WTC11 (cell line): ENCODE results near the gene OR10AG1. TPM values are rescaled to one million over a fixed set of nuclear protein-coding genes. Genes with fewer than 3 reads are reported as not detected.

ENCODE experiments used
- ATAC-seq: fragments of 200-7000 bp; cut with Tn5 transposase; 2 replicates; pipeline ENCODE4 v1.10.0; 2021; ENCODE audit warnings: mild to moderate bottlenecking, moderate library complexity
- CTCF ChIA-PET: fragments of 300-600 bp; sonication (Branson Sonifier 250); formaldehyde crosslinking; loops from one replicate; lab custom pipeline; 2021; ENCODE audit warnings: antibody characterized with exemption; lab: Charles Lee
- POLR2A ChIA-PET: fragments of 350-600 bp; sonication (Branson Sonifier 250); formaldehyde crosslinking; loops from one replicate; lab custom pipeline; 2021; ENCODE audit warnings: antibody characterized with exemption; lab: Charles Lee
- DNase-seq: peaks from one replicate; pipeline ENCODE4 v3.0.0; 2021; ENCODE audit warnings: low spot score
- H3K27ac Mint-ChIP-seq: 2 replicates; pipeline ENCODE4 v1.8.0; 2021; ENCODE audit warnings: mixed read lengths
- H3K27me3 Mint-ChIP-seq: 2 replicates; pipeline ENCODE4 v1.8.0; 2021; ENCODE audit warnings: low read depth, mild to moderate bottlenecking, moderate library complexity, mixed read lengths
- H3K36me3 Mint-ChIP-seq: 2 replicates; pipeline ENCODE4 v1.8.0; 2021; ENCODE audit warnings: mixed read lengths
- H3K4me1 Mint-ChIP-seq: 2 replicates; pipeline ENCODE4 v1.8.0; 2022; ENCODE audit warnings: mixed read lengths
- H3K4me3 Mint-ChIP-seq: 2 replicates; pipeline ENCODE4 v1.8.0; 2021; ENCODE audit warnings: mild to moderate bottlenecking, moderate library complexity, mixed read lengths
- H3K9me3 Mint-ChIP-seq: 2 replicates; pipeline ENCODE4 v1.8.0; 2021; ENCODE audit warnings: mixed read lengths
- CREM ChIP-seq: sonication (generic); formaldehyde crosslinking; IDR thresholded peaks from 2 replicates; pipeline ENCODE4 v1.8.1; 2022; ENCODE audit warnings: mild to moderate bottlenecking, missing genetic modification reagents, moderate library complexity
- FOXK1 ChIP-seq: sonication (generic); formaldehyde crosslinking; IDR thresholded peaks from 2 replicates; pipeline ENCODE4 v1.8.0; 2022; ENCODE audit warnings: mild to moderate bottlenecking, moderate library complexity, missing genetic modification reagents
- FOXP1 ChIP-seq: sonication (generic); formaldehyde crosslinking; IDR thresholded peaks from 2 replicates; pipeline ENCODE4 v1.8.0; 2022; ENCODE audit warnings: missing genetic modification reagents, mild to moderate bottlenecking, moderate library complexity, borderline replicate concordance
- GTF2I ChIP-seq: fragments of 250-450 bp; sonication (Bioruptor Pico); conservative IDR thresholded peaks from 2 replicates; pipeline ENCODE4 v1.4.0; 2021; ENCODE audit warnings: mild to moderate bottlenecking
- HMGA2 ChIP-seq: fragments of 250-450 bp; sonication (Bioruptor Pico); IDR thresholded peaks from 2 replicates; pipeline ENCODE4 v1.4.0; 2021; ENCODE audit warnings: mild to moderate bottlenecking, moderate library complexity
- IRF2 ChIP-seq: sonication (generic); formaldehyde crosslinking; IDR thresholded peaks from 2 replicates; pipeline ENCODE4 v1.8.0; 2022; ENCODE audit warnings: low read depth, missing genetic modification reagents, borderline replicate concordance
- JAZF1 ChIP-seq: fragments of 250-450 bp; sonication (Bioruptor Pico); IDR thresholded peaks from 2 replicates; pipeline ENCODE4 v1.9.0; 2021; ENCODE audit warnings: moderate library complexity, mild to moderate bottlenecking, inconsistent platforms
- JUN ChIP-seq: sonication (generic); formaldehyde crosslinking; IDR thresholded peaks from 2 replicates; pipeline ENCODE4 v1.8.0; 2023; ENCODE audit warnings: mild to moderate bottlenecking, missing genetic modification reagents
- NFE2L1 ChIP-seq: sonication (generic); formaldehyde crosslinking; IDR thresholded peaks from 2 replicates; pipeline ENCODE4 v1.8.1; 2023; ENCODE audit warnings: missing genetic modification reagents
- SMAD4 ChIP-seq: sonication (generic); formaldehyde crosslinking; IDR thresholded peaks from 2 replicates; pipeline ENCODE4 v1.8.0; 2022; ENCODE audit warnings: mild to moderate bottlenecking, missing genetic modification reagents
- TCF7 ChIP-seq: sonication (generic); formaldehyde crosslinking; IDR thresholded peaks from 2 replicates; pipeline ENCODE4 v1.8.0; 2022; ENCODE audit warnings: mild to moderate bottlenecking, low read depth, missing genetic modification reagents, moderate library complexity
- TEAD4 ChIP-seq: sonication (generic); formaldehyde crosslinking; IDR thresholded peaks from 2 replicates; pipeline ENCODE4 v1.8.0; 2022; ENCODE audit warnings: mild to moderate bottlenecking, missing genetic modification reagents
- ZNF121 ChIP-seq: sonication (generic); formaldehyde crosslinking; IDR thresholded peaks from 2 replicates; pipeline ENCODE4 v1.8.0; 2023; ENCODE audit warnings: missing genetic modification reagents
- ZNF138 ChIP-seq: sonication (generic); formaldehyde crosslinking; conservative IDR thresholded peaks from 2 replicates; pipeline ENCODE4 v1.8.1; 2022; ENCODE audit warnings: mild to moderate bottlenecking, moderate library complexity, missing genetic modification reagents
- ZNF219 ChIP-seq: sonication (generic); formaldehyde crosslinking; IDR thresholded peaks from 2 replicates; pipeline ENCODE4 v1.8.0; 2023; ENCODE audit warnings: missing genetic modification reagents, mild to moderate bottlenecking, borderline replicate concordance
- ZNF317 ChIP-seq: sonication (generic); formaldehyde crosslinking; IDR thresholded peaks from 2 replicates; pipeline ENCODE4 v1.8.1; 2023; ENCODE audit warnings: low read depth, mild to moderate bottlenecking, moderate library complexity, missing genetic modification reagents, borderline replicate concordance
- total RNA-seq: library from RNA; stranded (reverse); gene quantifications from 3 replicates; pipeline ENCODE4 v1.2.3, GENCODE V29; 2021
- TF ChIP-seq, protein P1 (sequence below): sonication (generic); formaldehyde crosslinking; IDR thresholded peaks from 2 replicates; pipeline ENCODE4 v1.8.0; 2023; ENCODE audit warnings: missing genetic modification reagents
- TF ChIP-seq, protein P2 (sequence below): fragments of 250-450 bp; sonication (Bioruptor Pico); conservative IDR thresholded peaks from 2 replicates; pipeline ENCODE4 v1.9.0; 2021; ENCODE audit warnings: mild to moderate bottlenecking
- TF ChIP-seq, protein P3 (sequence below): sonication (generic); formaldehyde crosslinking; conservative IDR thresholded peaks from 2 replicates; pipeline ENCODE4 v1.8.1; 2023; ENCODE audit warnings: mild to moderate bottlenecking, low read depth, missing genetic modification reagents, moderate library complexity
- TF ChIP-seq, protein P4 (sequence below): sonication (generic); formaldehyde crosslinking; IDR thresholded peaks from 2 replicates; pipeline ENCODE4 v1.8.0; 2022; ENCODE audit warnings: missing genetic modification reagents
- TF ChIP-seq, protein P5 (sequence below): sonication (generic); formaldehyde crosslinking; IDR thresholded peaks from 2 replicates; pipeline ENCODE4 v1.8.0; 2022; ENCODE audit warnings: mild to moderate bottlenecking, missing genetic modification reagents

Gene OR10AG1
- total RNA-seq, 1 experiment from 2014 or later, result not detected

DNA sequence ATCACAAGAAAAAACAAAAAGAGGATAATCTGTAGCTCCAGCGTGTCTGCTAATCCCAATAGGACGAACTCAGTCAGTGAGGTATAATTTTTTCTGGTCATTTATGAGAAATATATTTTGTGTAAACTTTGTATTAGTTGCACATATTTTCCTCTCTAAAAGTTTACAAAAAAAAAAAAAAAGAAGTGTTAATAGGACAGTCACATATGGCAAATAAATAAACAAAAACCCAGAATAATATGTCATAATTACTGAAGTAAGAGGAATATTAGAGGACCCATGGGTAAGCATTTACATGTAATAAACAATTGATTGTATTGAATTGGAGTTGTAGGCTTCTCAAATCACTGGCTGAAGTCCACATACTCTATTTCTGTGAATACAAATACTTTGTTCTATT lies 24.8 kb upstream of the OR10AG1 start, which contains the start of gene OR5F1:
TSS of gene OR5F1 (minus strand) at position 101 of the 400 bp plus-strand sequence. CDS start at position 101, 0 bp downstream.
- Mint-ChIP-seq H3K4me3 (no peak within 1 kb of the TSS), H3K4me1 (peaks cover 34% of the 10 kb centered on the region), H3K36me3 (peaks cover 29% of the 10 kb centered on the region), H3K27me3 (no peaks in the 10 kb centered on the region)
- POLR2A ChIA-PET, result no interaction called here
- no peak for ATAC-seq
- TF ChIP-seq, protein P1, sequence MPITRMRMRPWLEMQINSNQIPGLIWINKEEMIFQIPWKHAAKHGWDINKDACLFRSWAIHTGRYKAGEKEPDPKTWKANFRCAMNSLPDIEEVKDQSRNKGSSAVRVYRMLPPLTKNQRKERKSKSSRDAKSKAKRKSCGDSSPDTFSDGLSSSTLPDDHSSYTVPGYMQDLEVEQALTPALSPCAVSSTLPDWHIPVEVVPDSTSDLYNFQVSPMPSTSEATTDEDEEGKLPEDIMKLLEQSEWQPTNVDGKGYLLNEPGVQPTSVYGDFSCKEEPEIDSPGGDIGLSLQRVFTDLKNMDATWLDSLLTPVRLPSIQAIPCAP (CRISPR knock-in tag), result no peak
- TF ChIP-seq JUN (CRISPR knock-in tag) (no peak), CREM (CRISPR knock-in tag) (no peak), FOXP1 (no peak), ZNF121 (no peak), IRF2 (CRISPR knock-in tag) (no peak), TEAD4 (CRISPR knock-in tag) (no peak), GTF2I (CRISPR knock-in tag) (no peak), SMAD4 (CRISPR knock-in tag) (no peak), JAZF1 (no peak), NFE2L1 (no peak)
- TF ChIP-seq, all 79 proteins: peak for 0
- H3K9me3 Mint-ChIP-seq, result peaks cover 33% of the 10 kb centered on the region
- no peak within 1 kb of the TSS for H3K27ac Mint-ChIP-seq
- no peak for DNase-seq
- CTCF ChIA-PET, result no interaction called here

DNA sequence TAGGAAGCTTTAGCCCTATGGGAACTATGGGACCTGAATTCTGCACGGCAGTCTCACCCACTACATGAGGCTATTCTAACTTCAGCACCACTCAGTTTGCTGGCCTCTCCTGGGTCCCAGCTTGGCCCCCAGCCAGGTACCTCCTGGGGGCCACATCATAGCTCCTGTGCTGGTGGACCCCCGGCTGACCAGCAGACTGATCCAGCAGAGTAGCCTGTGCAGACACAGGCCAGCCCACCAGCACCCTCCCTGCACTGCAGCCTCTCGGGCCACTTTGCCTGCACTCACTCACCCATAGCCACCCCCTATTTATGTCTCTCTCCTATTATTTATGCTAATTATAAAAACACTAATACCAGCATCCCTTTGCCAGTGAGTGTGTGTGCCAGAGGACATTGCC lies 1.2 kb upstream of the OR10AG1 start:
- no peak for ATAC-seq

DNA sequence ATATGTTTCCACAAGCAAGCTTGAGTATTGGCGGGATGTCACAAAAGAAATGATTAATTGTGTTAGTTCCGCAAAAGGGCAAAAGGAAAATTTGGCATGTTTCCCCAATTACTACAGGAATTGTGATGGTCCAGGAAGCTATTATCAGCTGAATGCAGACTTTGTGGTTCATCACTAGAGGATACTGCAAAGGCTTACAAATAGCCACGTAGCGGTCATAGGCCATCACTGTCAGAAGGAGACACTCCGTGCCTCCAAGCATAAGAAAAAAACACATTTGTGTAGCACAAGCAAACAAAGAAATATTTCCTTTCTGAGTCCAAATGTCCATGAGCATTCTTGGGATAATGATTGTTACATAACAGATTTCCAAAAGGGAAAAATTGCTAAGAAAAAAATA lies 1.8 kb downstream of the OR10AG1 start:
- Mint-ChIP-seq H3K4me3 (no peak overlapping the region), H3K9me3 (peaks cover 13% of the 10 kb centered on the region), H3K4me1 (peaks cover 8% of the 10 kb centered on the region), H3K27ac (no peak overlapping the region)
- ATAC-seq (no peak), DNase-seq (no peak)
- POLR2A ChIA-PET, result no interaction called here
- no peak for TF ChIP-seq HMGA2
- no peak for TF ChIP-seq FOXP1
- no peak for TF ChIP-seq ZNF138 (CRISPR knock-in tag)
- no peak for TF ChIP-seq TCF7 (CRISPR knock-in tag)
- no peak for TF ChIP-seq TEAD4 (CRISPR knock-in tag)
- TF ChIP-seq ZNF317 (CRISPR knock-in tag), result no peak
- TF ChIP-seq, protein P2, sequence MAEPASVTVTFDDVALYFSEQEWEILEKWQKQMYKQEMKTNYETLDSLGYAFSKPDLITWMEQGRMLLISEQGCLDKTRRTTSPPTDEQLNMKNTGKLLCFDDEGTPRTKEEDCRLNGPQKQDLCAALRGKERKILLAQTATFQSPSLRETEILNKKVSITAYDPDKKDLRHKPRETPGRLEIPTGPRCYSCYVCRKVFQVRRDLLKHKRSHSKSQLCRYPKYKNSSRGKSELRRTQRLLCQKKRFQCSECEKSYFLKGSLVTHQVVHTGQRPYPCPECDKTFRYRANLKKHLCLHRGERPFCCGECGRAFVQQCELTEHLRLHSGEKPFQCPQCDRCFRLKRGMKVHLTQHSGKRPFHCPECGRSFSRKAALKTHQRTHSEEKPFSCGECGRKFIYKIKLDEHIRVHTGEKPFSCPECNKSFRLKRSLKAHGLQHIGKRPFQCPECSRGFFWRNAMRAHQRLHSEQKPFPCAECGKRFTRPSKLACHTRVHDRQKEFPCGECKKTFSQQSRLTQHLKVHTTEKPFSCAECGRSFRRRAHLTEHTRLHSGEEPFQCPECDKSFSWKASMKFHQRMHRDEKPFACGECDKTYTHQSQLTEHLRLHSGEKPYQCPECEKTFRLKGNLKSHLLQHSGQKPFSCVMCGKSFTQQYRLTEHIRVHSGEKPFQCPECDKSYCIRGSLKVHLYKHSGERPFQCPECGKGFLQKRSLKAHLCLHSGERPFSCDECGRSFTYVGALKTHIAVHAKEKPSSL (CRISPR knock-in tag), result no peak
- no peak for TF ChIP-seq IRF2 (CRISPR knock-in tag)
- TF ChIP-seq, protein P3, sequence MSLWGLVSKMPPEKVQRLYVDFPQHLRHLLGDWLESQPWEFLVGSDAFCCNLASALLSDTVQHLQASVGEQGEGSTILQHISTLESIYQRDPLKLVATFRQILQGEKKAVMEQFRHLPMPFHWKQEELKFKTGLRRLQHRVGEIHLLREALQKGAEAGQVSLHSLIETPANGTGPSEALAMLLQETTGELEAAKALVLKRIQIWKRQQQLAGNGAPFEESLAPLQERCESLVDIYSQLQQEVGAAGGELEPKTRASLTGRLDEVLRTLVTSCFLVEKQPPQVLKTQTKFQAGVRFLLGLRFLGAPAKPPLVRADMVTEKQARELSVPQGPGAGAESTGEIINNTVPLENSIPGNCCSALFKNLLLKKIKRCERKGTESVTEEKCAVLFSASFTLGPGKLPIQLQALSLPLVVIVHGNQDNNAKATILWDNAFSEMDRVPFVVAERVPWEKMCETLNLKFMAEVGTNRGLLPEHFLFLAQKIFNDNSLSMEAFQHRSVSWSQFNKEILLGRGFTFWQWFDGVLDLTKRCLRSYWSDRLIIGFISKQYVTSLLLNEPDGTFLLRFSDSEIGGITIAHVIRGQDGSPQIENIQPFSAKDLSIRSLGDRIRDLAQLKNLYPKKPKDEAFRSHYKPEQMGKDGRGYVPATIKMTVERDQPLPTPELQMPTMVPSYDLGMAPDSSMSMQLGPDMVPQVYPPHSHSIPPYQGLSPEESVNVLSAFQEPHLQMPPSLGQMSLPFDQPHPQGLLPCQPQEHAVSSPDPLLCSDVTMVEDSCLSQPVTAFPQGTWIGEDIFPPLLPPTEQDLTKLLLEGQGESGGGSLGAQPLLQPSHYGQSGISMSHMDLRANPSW (CRISPR knock-in tag), result no peak
- TF ChIP-seq FOXK1 (CRISPR knock-in tag), result no peak
- TF ChIP-seq, protein P4, sequence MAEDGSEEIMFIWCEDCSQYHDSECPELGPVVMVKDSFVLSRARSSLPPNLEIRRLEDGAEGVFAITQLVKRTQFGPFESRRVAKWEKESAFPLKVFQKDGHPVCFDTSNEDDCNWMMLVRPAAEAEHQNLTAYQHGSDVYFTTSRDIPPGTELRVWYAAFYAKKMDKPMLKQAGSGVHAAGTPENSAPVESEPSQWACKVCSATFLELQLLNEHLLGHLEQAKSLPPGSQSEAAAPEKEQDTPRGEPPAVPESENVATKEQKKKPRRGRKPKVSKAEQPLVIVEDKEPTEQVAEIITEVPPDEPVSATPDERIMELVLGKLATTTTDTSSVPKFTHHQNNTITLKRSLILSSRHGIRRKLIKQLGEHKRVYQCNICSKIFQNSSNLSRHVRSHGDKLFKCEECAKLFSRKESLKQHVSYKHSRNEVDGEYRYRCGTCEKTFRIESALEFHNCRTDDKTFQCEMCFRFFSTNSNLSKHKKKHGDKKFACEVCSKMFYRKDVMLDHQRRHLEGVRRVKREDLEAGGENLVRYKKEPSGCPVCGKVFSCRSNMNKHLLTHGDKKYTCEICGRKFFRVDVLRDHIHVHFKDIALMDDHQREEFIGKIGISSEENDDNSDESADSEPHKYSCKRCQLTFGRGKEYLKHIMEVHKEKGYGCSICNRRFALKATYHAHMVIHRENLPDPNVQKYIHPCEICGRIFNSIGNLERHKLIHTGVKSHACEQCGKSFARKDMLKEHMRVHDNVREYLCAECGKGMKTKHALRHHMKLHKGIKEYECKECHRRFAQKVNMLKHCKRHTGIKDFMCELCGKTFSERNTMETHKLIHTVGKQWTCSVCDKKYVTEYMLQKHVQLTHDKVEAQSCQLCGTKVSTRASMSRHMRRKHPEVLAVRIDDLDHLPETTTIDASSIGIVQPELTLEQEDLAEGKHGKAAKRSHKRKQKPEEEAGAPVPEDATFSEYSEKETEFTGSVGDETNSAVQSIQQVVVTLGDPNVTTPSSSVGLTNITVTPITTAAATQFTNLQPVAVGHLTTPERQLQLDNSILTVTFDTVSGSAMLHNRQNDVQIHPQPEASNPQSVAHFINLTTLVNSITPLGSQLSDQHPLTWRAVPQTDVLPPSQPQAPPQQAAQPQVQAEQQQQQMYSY (CRISPR knock-in tag), result no peak
- TF ChIP-seq, all 79 proteins: peak for 0
- CTCF ChIA-PET, result no interaction called here
- 0 out of 2 replicates have a peak, but pooled peaks cover 2% of the 10 kb centered on the region for H3K36me3 Mint-ChIP-seq
- no peaks in the 10 kb centered on the region for H3K27me3 Mint-ChIP-seq

More for the DNA sequence above, 1.2 kb upstream of the OR10AG1 start:
- peaks cover 19% of the 10 kb centered on the region for H3K4me1 Mint-ChIP-seq
- ChIA-PET CTCF (no interaction called here), POLR2A (no interaction called here)
- 0 out of 2 replicates have a peak, but pooled peaks cover 2% of the 10 kb centered on the region for H3K36me3 Mint-ChIP-seq
- no peak overlapping the region for H3K27ac Mint-ChIP-seq
- no peaks in the 10 kb centered on the region for H3K27me3 Mint-ChIP-seq
- peaks cover 12% of the 10 kb centered on the region for H3K9me3 Mint-ChIP-seq
- no peak for DNase-seq
- TF ChIP-seq, protein P5, sequence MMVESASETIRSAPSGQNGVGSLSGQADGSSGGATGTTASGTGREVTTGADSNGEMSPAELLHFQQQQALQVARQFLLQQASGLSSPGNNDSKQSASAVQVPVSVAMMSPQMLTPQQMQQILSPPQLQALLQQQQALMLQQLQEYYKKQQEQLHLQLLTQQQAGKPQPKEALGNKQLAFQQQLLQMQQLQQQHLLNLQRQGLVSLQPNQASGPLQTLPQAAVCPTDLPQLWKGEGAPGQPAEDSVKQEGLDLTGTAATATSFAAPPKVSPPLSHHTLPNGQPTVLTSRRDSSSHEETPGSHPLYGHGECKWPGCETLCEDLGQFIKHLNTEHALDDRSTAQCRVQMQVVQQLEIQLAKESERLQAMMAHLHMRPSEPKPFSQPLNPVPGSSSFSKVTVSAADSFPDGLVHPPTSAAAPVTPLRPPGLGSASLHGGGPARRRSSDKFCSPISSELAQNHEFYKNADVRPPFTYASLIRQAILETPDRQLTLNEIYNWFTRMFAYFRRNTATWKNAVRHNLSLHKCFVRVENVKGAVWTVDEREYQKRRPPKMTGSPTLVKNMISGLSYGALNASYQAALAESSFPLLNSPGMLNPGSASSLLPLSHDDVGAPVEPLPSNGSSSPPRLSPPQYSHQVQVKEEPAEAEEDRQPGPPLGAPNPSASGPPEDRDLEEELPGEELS (CRISPR knock-in tag), result no peak
- no peak for TF ChIP-seq ZNF219 (CRISPR knock-in tag)
- no peak overlapping the region for H3K4me3 Mint-ChIP-seq
